GM12892 (cell line): Measurements from ENCODE around the gene DRP2.
"Not testable (repeated sequence)": the region's sequence is repeated elsewhere in the genome, so short reads cannot be mapped to it uniquely, and the experiment has no call there.

Experiments used
- DNase-seq: peaks from one replicate; pipeline ENCODE4 v3.0.0; 2011; ENCODE audit not compliant: insufficient read length
- FAIRE-seq: peaks from 2 replicates; lab custom pipeline; 2011; peaks lifted over from hg19 to GRCh38; lab: Jason Lieb, UNC
- POLR2A ChIP-seq: IDR thresholded peaks from 2 replicates; pipeline ENCODE4 v1.6.1; 2011; ENCODE audit warnings: low read depth, low read length, control low read depth
- POLR2AphosphoS5 ChIP-seq: IDR thresholded peaks from 2 replicates; pipeline ENCODE4 v1.6.1; 2011; ENCODE audit warnings: low read depth, low read length, control low read depth
- TAF1 ChIP-seq: IDR thresholded peaks from 2 replicates; pipeline ENCODE4 v1.6.1; 2011; ENCODE audit warnings: low read depth, mild to moderate bottlenecking, control low read depth, low read length, borderline replicate concordance

DRP2 gene

DNA sequence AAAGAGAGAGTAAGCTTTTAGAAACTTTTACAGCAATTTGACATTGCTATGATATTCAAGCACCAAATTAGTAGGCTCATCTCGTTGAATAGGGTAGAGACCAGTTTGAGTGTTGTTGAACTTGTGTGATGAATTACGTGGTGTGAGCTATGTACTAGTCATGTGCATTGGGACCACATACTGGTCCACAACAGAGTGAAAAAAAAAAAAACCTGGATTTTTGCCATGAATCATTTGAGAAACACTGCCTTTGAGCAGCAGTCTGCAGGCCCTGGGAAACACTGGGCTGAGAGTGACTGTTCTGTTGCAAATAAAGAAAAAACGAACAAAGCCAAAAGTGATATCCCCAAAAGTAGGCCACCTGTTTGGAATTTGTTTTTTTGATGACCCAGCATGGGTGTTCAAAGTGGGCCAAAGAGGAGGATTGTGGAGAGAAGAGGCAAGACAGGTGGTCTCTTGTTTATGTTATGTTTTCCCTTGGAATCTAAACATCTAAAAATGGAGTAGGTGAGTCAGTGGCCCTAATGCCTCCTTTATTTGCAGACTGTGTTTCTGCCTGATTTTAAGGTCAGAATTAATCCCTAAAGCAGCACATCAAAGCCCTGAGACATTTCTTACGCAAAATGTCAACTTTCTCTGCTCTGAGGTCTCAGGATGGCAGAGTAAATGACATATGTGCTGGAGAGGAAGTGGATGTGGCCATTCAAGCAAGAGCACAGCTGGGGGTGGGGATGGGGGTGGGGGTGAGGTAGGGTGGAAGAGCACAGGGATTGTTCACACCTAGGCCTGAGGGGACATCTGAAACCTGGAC lies 38.1 kb downstream of the DRP2 start:
- DNase-seq (no peak), FAIRE-seq (no peak)
- TF ChIP-seq TAF1 (no peak), POLR2AphosphoS5 (no peak), POLR2A (no peak)

DNA sequence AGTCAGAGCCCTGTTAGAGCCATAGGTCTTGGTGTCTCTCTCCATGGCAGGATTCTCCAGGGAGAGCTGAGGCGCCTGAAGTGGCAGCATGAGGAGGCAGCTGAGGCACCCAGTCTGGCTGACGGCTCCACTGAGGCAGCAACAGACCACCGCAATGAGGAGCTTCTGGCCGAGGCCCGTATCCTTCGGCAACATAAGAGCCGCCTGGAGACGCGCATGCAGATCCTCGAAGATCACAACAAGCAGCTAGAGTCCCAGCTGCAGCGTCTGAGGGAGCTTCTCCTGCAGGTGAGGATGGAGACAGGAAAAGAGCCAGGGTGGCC lies 38.6 kb downstream of the DRP2 start:
- FAIRE-seq (no peak), DNase-seq (no peak)
- TF ChIP-seq POLR2A (no peak), POLR2AphosphoS5 (no peak), TAF1 (no peak)

DNA sequence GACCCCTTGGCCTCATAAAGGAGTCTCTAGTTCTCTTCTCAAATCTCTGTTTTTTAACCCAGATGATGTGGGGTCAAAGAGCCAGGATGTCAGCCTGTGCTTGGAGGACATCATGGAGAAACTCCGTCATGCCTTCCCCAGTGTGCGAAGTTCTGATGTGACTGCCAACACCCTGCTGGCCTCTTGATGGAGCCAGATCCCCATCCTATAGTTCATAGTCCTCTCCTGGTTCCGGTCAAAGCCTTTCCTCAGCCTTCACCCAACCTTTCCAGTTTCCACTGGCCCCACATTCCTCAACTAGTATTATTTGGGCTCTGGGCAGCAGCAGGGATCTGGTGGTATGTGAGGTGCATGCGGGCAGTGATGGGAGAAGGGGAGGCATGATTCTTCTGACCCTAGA lies 40.8 kb downstream of the DRP2 start:
- DNase-seq: no peak
- TF ChIP-seq POLR2A (no peak), TAF1 (no peak), POLR2AphosphoS5 (no peak)
- FAIRE-seq: no peak

DNA sequence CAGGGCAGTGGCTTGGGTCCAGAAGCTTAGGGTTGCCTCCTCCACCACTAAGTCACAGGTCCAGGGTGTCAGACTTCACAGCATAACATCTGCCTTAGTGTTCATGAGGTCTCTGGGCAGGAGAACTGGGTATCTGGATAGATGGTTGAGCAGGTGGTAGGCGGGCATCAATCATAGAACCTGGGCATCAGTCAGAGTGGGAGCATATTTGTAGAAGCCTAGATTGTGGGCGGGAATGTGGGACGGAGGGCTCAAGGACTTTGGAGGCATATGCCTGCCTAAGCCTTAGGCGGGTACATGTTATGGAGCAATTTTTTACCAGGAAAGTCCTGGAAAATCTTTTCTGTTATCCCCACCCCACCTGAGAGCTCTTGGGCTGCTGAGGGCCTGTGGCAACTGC lies 43.0 kb downstream of the DRP2 start:
- TF ChIP-seq POLR2AphosphoS5 (no peak), TAF1 (no peak), POLR2A (no peak)
- FAIRE-seq (no peak), DNase-seq (no peak)

DNA sequence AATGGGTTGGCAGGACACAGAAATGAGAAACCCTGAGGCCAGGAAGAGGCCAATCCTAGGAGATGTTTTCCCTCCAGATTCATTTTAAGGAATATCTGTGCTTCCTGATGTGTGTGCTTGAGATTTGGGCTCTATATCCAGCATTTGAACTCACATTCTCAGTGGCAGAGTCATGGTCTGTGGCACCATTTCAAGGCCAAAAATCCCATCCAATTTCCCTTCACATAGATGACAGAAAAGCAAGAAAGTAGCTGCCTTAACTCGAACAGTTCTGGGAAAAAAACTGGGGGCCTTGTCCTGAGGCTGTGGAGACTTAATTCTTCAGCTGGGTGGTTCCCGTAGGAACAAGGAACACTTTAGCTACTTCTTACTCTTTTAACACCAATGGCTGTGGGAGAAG lies 44.2 kb downstream of the DRP2 start:
- FAIRE-seq: no peak
- TF ChIP-seq TAF1 (no peak), POLR2A (no peak), POLR2AphosphoS5 (no peak)
- DNase-seq: no peak

DNA sequence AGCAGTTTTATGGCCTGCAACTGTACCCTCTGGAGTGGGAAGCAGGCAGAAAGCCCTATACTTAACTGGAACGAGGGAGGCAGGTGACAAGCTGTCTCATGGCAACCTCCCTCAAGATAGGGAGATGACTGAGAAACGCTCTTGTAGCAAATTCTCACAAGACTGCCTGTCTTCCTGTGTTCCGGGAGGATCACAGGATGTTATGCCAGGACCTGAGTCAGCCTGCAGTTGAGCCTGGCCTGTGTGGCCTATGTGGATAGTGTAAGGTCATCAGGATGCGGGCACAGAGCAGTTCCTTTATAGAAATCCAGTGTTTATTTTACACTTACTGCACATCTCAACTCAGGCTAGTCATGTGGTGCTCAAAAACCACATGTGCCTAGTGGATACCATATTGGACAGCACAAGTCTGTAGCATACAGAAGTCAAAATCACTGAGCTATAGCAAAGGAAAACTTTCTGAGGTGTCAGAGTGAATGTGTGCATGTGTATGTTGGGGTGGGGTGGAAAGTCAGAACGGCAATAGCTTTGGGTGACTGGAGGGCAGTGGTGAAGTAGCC lies 46.4 kb downstream of the DRP2 start:
- no peak for DNase-seq
- FAIRE-seq: no peak
- TF ChIP-seq POLR2AphosphoS5 (no peak), POLR2A (no peak), TAF1 (no peak)

DNA sequence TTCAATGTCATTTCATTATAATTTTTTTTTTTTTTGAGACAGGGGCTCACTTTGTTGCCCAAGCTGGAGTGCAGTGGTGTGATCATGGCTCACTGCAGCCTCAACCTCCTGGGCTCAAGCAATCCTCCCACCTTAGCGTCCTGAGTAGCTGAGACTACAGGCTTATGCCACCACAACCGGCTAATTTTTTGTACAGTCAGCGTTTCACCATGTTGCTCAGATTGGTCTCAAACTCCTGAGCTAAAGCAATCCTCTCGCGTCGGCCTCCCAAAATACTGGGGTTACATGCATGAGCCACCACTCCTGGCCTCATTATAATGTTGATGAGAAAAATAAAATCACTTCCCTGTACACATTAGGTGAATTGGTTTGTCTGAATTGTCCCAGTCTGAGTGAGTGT lies 54.6 kb downstream of the DRP2 start:
- DNase-seq: no peak
- no peak for FAIRE-seq
- TF ChIP-seq POLR2A: no peak
- TF ChIP-seq TAF1: no peak
- TF ChIP-seq POLR2AphosphoS5: no peak

DNA sequence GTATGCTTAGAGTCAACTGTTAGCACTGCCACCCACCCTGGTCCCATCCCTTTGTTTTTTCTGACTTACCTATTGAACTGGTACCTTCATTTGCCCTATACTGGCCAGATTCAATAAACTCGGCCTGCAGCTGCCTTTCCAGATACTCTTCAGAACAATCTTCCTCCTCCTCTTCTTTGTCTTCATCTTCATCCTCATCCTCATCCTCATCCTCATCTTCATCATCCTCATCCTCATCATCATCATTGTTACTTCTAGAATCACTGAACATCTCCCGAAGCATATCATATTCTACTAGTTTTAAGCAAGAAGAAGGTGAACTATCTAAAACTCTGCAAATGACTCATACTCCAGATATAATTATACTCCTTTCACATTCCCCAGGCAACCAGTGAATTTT lies 56.7 kb downstream of the DRP2 start:
- DNase-seq (no peak), FAIRE-seq (no peak)
- TF ChIP-seq TAF1 (no peak), POLR2AphosphoS5 (no peak), POLR2A (no peak)

DNA sequence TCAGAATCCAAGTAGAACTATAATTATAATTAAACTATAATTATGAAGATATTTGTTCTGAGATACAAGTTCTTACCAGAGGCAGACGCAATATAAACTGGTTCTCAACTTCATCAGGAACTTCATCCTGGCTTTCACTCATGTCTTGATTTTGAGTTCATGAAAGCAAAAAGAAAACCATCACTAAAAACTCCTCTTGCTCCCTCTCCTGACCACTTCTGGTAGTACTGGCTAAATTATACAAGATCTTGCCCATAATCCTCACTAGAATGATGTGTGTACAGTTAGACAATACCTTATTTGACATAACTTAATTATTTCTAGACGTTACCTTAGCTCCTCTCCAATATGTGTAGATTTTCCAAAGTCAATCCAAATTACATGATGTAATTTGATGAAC lies 67.8 kb downstream of the DRP2 start:
- peak; percentile 63 for FAIRE-seq
- TF ChIP-seq POLR2A (no peak), POLR2AphosphoS5 (no peak), TAF1 (no peak)
- no peak for DNase-seq

DNA sequence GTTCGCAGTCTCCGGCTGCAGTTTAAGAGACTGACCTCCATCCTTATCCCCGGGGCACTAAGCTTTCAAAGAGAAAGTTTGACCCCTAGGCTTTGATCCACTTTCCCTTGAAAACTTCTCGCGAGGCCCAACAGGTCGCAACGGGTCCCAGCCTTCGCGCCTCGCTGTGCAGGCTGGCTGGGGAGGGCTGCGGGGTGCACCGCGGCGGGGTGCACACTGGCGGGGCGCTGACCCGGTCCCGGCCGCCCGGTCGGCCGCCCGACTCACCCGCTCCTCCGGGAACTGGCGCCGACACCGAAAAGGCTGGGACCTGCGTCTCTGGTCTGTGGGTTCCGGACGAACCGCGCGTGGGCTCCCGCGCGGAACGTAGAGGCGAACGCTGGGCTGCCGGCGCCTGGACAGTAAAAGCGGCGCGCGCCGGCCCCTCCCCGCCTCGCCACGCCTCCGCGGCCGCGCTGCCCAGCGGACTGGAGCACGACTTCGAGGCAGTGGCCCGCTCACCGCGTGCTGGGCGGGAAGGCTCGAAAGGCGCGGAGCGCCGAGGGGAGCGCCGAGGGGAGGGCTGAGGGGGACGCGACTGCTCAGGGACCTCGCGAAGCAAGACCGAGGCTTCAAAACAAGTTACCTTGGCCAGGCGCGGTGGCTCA lies 71.5 kb downstream of the DRP2 start, which contains the start of gene TAF7L:
Gene TAF7L (minus strand): TSS at position 378 of the 647 bp plus-strand sequence. CDS start 3,791 bp downstream, outside the sequence.
- FAIRE-seq: no peak

DNA sequence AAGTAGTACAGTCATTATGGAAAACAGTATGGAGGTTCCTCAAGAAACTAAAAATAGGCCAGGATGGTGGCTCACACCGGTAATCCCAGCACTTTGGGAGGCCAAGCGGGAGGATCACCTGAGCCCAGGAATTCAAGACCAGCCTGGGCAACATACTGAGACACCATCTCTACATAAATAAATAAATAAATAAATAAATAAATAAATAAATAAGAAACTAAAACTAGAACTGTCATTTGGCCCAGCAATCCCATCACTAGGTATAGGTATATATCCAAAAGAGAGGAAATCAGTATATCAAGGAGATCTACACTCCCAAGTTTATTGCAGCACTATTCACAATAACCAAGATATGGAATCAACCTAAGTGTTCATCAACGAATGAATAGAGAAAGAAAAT lies 76.0 kb downstream of the DRP2 start:
- FAIRE-seq: not testable (repeated sequence)

More for the DNA sequence above, 71.5 kb downstream of the DRP2 start, which contains the start of gene TAF7L:
- TF ChIP-seq TAF1: no peak
- TF ChIP-seq POLR2A: no peak
- TF ChIP-seq POLR2AphosphoS5: no peak
- DNase-seq: no peak

DNA sequence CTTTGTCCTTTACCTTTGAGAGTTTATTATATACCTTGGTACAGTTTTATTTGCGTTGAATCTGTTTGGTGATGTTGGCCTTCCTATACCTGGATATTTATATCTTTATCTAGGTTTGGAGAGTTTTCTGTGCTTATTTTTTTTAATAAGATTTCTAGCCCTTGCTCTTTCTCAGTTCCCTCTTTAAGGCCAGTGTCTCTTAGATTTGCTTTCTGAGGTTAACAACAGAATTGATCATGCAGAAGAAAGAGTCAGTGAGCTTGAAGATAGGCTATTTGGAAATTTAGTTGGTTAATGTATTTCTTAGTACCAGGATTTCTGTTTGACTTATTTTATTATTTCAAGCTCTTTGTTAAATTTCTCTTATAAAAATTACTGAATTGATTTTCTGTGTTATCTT lies 84.2 kb downstream of the DRP2 start:
- TF ChIP-seq POLR2A (no peak), POLR2AphosphoS5 (no peak), TAF1 (no peak)
- no peak for DNase-seq
- no peak for FAIRE-seq

More for the DNA sequence above, 76.0 kb downstream of the DRP2 start:
- not testable (repeated sequence) for DNase-seq
